KBM-7 (cell line): ENCODE measurements around the gene FAM131C.
A peak's percentile ranks its signal among the peaks of the same experiment; 100 is the strongest.
"Not testable (repeated sequence)": the region's sequence is repeated elsewhere in the genome, so short reads cannot be mapped to it uniquely, and the experiment has no call there.

Experiments
- DNase-seq: peaks from one replicate; pipeline ENCODE4 v3.0.0-alpha.2; 2015
- in situ Hi-C: fragments of 300-500 bp; cut with MboI; formaldehyde crosslinking; loops from 2 replicates; pipeline ENCODE4 v1.14.3; 2020; ENCODE audit warnings: low sequenced_read_pairs, low pct_unique_long_range_greater_than_20kb, mixed read lengths

Gene FAM131C

GRCh38 chr1:16065269-16065576 lies 8.2 kb downstream of the FAM131C start:
- in situ Hi-C loops, result no loop called here
- DNase-seq, result no peak

GRCh38 chr1:16064536-16065268 lies 8.7 kb downstream of the FAM131C start:
- in situ Hi-C loops, result no loop called here
- DNase-seq, result no peak

GRCh38 chr1:16063921-16064320 lies 9.5 kb downstream of the FAM131C start:
- no peak for DNase-seq

GRCh38 chr1:16063226-16063829 lies 10.1 kb downstream of the FAM131C start:
- in situ Hi-C loops, result no loop called here
- DNase-seq, result no peak

More at GRCh38 chr1:16063921-16064320, 9.5 kb downstream of the FAM131C start:
- in situ Hi-C loops, result no loop called here

- in situ Hi-C loops, DNase-seq: not testable (repeated sequence)
Measured at GRCh38 chr1:16062687-16063075, 10.8 kb downstream of the FAM131C start.

GRCh38 chr1:16061989-16062686 lies 11.3 kb downstream of the FAM131C start:
- in situ Hi-C loops, DNase-seq: not testable (repeated sequence)

GRCh38 chr1:16061266-16061665 lies 12.2 kb downstream of the FAM131C start:
- DNase-seq, result no peak
- in situ Hi-C loops, result no loop called here

- in situ Hi-C loops, result not testable (repeated sequence)
Measured at GRCh38 chr1:16058394-16059120, 14.9 kb downstream of the FAM131C start.

GRCh38 chr1:16057314-16057915 lies 16.0 kb downstream of the FAM131C start:
- DNase-seq, in situ Hi-C loops: not testable (repeated sequence)

More at GRCh38 chr1:16058394-16059120, 14.9 kb downstream of the FAM131C start:
- DNase-seq, result not testable (repeated sequence)

- in situ Hi-C loops, result not testable (repeated sequence)
Measured at GRCh38 chr1:16056521-16056912, 16.9 kb downstream of the FAM131C start.

GRCh38 chr1:16055613-16056520 lies 17.6 kb downstream of the FAM131C start:
- in situ Hi-C loops, result no loop called here
- peak; percentile 89 for DNase-seq

More at GRCh38 chr1:16056521-16056912, 16.9 kb downstream of the FAM131C start:
- not testable (repeated sequence) for DNase-seq

GRCh38 chr1:16054598-16055540 lies 18.6 kb downstream of the FAM131C start:
- no peak for DNase-seq
- in situ Hi-C loops, result no loop called here

GRCh38 chr1:16053781-16054502 lies 19.5 kb downstream of the FAM131C start:
- in situ Hi-C loops, result no loop called here
- peak; percentile 34 for DNase-seq

GRCh38 chr1:16051949-16052348 lies 21.5 kb downstream of the FAM131C start:
- DNase-seq, in situ Hi-C loops: not testable (repeated sequence)

GRCh38 chr1:16051039-16051438 lies 22.4 kb downstream of the FAM131C start:
- no peak for DNase-seq
- in situ Hi-C loops, result no loop called here

GRCh38 chr1:16050328-16050727 lies 23.1 kb downstream of the FAM131C start:
- no peak for DNase-seq
- in situ Hi-C loops, result no loop called here
